ENCODE data around the gene CDC73.

GRCh38 chr1:193179094-193179493 lies 57.3 kb downstream of the CDC73 start:
- TF ChIP-seq GATA2 (CRISPR knock-in tag; IDR thresholded peaks at IDR 0.05) (no peak), CTCF (IDR thresholded peaks at IDR 0.05 in 2 of 3, conservative IDR thresholded peaks at IDR 0.05 in 1 of 3; ENCODE audit: insufficient read depth in 2 of 3, low read depth in 1 of 3, low read length in 3 of 3) (no peak), SIX5 (IDR thresholded peaks at IDR 0.05; ENCODE audit: borderline replicate concordance in 1 of 2, insufficient read depth in 1 of 2, low read depth in 1 of 2, low read length in 2 of 2) (no peak), RCOR1 (IDR thresholded peaks at IDR 0.05; ENCODE audit: borderline replicate concordance in 1 of 2, low read depth in 2 of 2, low read length in 2 of 2) (no peak), POLR2A (conservative IDR thresholded peaks at IDR 0.05) (no peak), NBN (IDR thresholded peaks at IDR 0.05; ENCODE audit: low read depth) (no peak), PRDM10 (IDR thresholded peaks at IDR 0.05; ENCODE audit: partially characterized antibody) (no peak), REST (IDR thresholded peaks at IDR 0.05; ENCODE audit: borderline replicate concordance) (no peak), REST (CRISPR knock-in tag; IDR thresholded peaks at IDR 0.05; ENCODE audit: low read depth) (no peak), BACH1 (tag; IDR thresholded peaks at IDR 0.05) (no peak), ZBTB17 (CRISPR knock-in tag; IDR thresholded peaks at IDR 0.05) (no peak), U2AF1 (optimal IDR thresholded peaks at IDR 0.05; ENCODE audit: low read depth, low read length) (no peak), L3MBTL2 (IDR thresholded peaks at IDR 0.05) (no peak), ARNT (IDR thresholded peaks at IDR 0.05) (no peak), FOXK2 (conservative IDR thresholded peaks at IDR 0.05 in 1 of 2, IDR thresholded peaks at IDR 0.05 in 1 of 2; ENCODE audit: low read depth in 2 of 2) (no peak)
